GM12801 (cell line): Measurements from ENCODE around the gene LGALS13.

Experiments used
- CTCF ChIP-seq: IDR thresholded peaks from one replicate; pipeline ENCODE4 v1.5.1; 2011; ENCODE audit warnings: control low read depth; ENCODE audit not compliant: insufficient read length; ENCODE audit errors: extremely low read depth

Gene LGALS13

GRCh38 chr19:39645800-39646411 lies 43.6 kb downstream of the LGALS13 start:
- TF ChIP-seq CTCF, result no peak

GRCh38 chr19:39647918-39648317 lies 45.6 kb downstream of the LGALS13 start:
- no peak for TF ChIP-seq CTCF

DNA sequence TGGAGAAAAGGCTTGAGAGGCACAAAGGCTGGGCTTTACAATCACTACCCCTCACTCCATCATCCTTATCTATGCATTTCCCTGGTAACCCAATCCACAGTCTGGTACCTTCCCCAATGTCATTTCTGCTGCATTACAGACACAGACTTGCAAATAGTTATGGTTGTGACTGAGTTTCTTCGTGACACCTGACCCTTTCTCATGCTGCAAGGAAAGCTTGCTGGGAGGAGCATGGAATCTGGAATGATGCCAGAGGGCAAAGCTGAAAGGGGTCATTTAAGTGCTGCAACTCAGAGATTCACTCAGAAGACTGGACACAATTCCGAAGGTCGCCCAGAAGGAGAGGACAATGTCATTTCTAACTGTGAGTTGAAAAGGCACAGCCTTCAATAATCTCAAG lies 53.3 kb downstream of the LGALS13 start, which contains the start of gene LGALS16:
LGALS16 (plus strand) TSS at position 301 of the 400 bp plus-strand sequence; CDS start at position 350, 49 bp downstream.
- TF ChIP-seq CTCF, result no peak
